ENCODE data around the gene PDZRN4.

GRCh38 chr12:41604830-41605229, 416.7 kb downstream of the PDZRN4 start:
- TF ChIP-seq, protein P1, sequence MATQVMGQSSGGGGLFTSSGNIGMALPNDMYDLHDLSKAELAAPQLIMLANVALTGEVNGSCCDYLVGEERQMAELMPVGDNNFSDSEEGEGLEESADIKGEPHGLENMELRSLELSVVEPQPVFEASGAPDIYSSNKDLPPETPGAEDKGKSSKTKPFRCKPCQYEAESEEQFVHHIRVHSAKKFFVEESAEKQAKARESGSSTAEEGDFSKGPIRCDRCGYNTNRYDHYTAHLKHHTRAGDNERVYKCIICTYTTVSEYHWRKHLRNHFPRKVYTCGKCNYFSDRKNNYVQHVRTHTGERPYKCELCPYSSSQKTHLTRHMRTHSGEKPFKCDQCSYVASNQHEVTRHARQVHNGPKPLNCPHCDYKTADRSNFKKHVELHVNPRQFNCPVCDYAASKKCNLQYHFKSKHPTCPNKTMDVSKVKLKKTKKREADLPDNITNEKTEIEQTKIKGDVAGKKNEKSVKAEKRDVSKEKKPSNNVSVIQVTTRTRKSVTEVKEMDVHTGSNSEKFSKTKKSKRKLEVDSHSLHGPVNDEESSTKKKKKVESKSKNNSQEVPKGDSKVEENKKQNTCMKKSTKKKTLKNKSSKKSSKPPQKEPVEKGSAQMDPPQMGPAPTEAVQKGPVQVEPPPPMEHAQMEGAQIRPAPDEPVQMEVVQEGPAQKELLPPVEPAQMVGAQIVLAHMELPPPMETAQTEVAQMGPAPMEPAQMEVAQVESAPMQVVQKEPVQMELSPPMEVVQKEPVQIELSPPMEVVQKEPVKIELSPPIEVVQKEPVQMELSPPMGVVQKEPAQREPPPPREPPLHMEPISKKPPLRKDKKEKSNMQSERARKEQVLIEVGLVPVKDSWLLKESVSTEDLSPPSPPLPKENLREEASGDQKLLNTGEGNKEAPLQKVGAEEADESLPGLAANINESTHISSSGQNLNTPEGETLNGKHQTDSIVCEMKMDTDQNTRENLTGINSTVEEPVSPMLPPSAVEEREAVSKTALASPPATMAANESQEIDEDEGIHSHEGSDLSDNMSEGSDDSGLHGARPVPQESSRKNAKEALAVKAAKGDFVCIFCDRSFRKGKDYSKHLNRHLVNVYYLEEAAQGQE (IDR thresholded peaks at IDR 0.05; ENCODE audit: insufficient read depth in 1 of 2, low read depth in 2 of 2, low read length in 2 of 2), result no peak
- TF ChIP-seq POLR2AphosphoS5 (IDR thresholded peaks at IDR 0.05; ENCODE audit: low read depth, low read length) (no peak), TAF1 (IDR thresholded peaks at IDR 0.05; ENCODE audit: borderline replicate concordance, insufficient read depth, low read length) (no peak), SIN3A (IDR thresholded peaks at IDR 0.05; ENCODE audit: borderline replicate concordance, insufficient read depth, low read length) (no peak)

Measured in PFSK-1 (cell line).